WTC11 (cell line): ENCODE results near the gene MC3R. TPM values are rescaled to one million over a fixed set of nuclear protein-coding genes. Genes with fewer than 3 reads are reported as not detected.

Experiments
- ATAC-seq: fragments of 200-7000 bp; cut with Tn5 transposase; 2 replicates; pipeline ENCODE4 v1.10.0; 2021; ENCODE audit warnings: mild to moderate bottlenecking, moderate library complexity
- CTCF ChIA-PET: fragments of 300-600 bp; sonication (Branson Sonifier 250); formaldehyde crosslinking; loops from one replicate; lab custom pipeline; 2021; ENCODE audit warnings: antibody characterized with exemption; lab: Charles Lee
- POLR2A ChIA-PET: fragments of 350-600 bp; sonication (Branson Sonifier 250); formaldehyde crosslinking; loops from one replicate; lab custom pipeline; 2021; ENCODE audit warnings: antibody characterized with exemption; lab: Charles Lee
- DNase-seq: peaks from one replicate; pipeline ENCODE4 v3.0.0; 2021; ENCODE audit warnings: low spot score
- H3K27ac Mint-ChIP-seq: 2 replicates; pipeline ENCODE4 v1.8.0; 2021; ENCODE audit warnings: mixed read lengths
- H3K27me3 Mint-ChIP-seq: 2 replicates; pipeline ENCODE4 v1.8.0; 2021; ENCODE audit warnings: low read depth, mild to moderate bottlenecking, moderate library complexity, mixed read lengths
- H3K36me3 Mint-ChIP-seq: 2 replicates; pipeline ENCODE4 v1.8.0; 2021; ENCODE audit warnings: mixed read lengths
- H3K4me1 Mint-ChIP-seq: 2 replicates; pipeline ENCODE4 v1.8.0; 2022; ENCODE audit warnings: mixed read lengths
- H3K4me3 Mint-ChIP-seq: 2 replicates; pipeline ENCODE4 v1.8.0; 2021; ENCODE audit warnings: mild to moderate bottlenecking, moderate library complexity, mixed read lengths
- H3K9me3 Mint-ChIP-seq: 2 replicates; pipeline ENCODE4 v1.8.0; 2021; ENCODE audit warnings: mixed read lengths
- AFF4 ChIP-seq: sonication (generic); formaldehyde crosslinking; IDR thresholded peaks from 2 replicates; pipeline ENCODE4 v1.8.1; 2023; ENCODE audit warnings: mild to moderate bottlenecking, missing genetic modification reagents, borderline replicate concordance
- ATF1 ChIP-seq: sonication (generic); formaldehyde crosslinking; IDR thresholded peaks from 2 replicates; pipeline ENCODE4 v1.8.1; 2023; ENCODE audit warnings: mild to moderate bottlenecking, moderate library complexity, missing genetic modification reagents
- E2F1 ChIP-seq: sonication (generic); formaldehyde crosslinking; IDR thresholded peaks from 2 replicates; pipeline ENCODE4 v1.8.0; 2022; ENCODE audit warnings: mild to moderate bottlenecking, missing genetic modification reagents
- ELF4 ChIP-seq: sonication (generic); formaldehyde crosslinking; IDR thresholded peaks from 2 replicates; pipeline ENCODE4 v1.8.1; 2022; ENCODE audit warnings: low read depth, mild to moderate bottlenecking, moderate library complexity, missing genetic modification reagents
- EMX1 ChIP-seq: fragments of 250-450 bp; sonication (Bioruptor Pico); IDR thresholded peaks from 2 replicates; pipeline ENCODE4 v1.8.0; 2021; ENCODE audit warnings: mild to moderate bottlenecking
- FOXJ3 ChIP-seq: sonication (generic); formaldehyde crosslinking; IDR thresholded peaks from 2 replicates; pipeline ENCODE4 v1.9.0; 2021; ENCODE audit warnings: missing genetic modification reagents, mild to moderate bottlenecking, borderline replicate concordance
- IRF2 ChIP-seq: sonication (generic); formaldehyde crosslinking; IDR thresholded peaks from 2 replicates; pipeline ENCODE4 v1.8.0; 2022; ENCODE audit warnings: low read depth, missing genetic modification reagents, borderline replicate concordance
- MXD4 ChIP-seq: fragments of 250-450 bp; sonication (Bioruptor Pico); IDR thresholded peaks from 2 replicates; pipeline ENCODE4 v1.8.0; 2021; ENCODE audit warnings: mild to moderate bottlenecking, moderate library complexity, borderline replicate concordance
- MYBL2 ChIP-seq: sonication (generic); formaldehyde crosslinking; IDR thresholded peaks from 2 replicates; pipeline ENCODE4 v1.8.1; 2023; ENCODE audit warnings: mild to moderate bottlenecking, moderate library complexity, missing genetic modification reagents
- OVOL2 ChIP-seq: fragments of 250-450 bp; sonication (Bioruptor Pico); IDR thresholded peaks from 2 replicates; pipeline ENCODE4 v1.9.0; 2021; ENCODE audit warnings: mild to moderate bottlenecking, borderline replicate concordance
- PRRX2 ChIP-seq: fragments of 250-450 bp; sonication (Bioruptor Pico); IDR thresholded peaks from 2 replicates; pipeline ENCODE4 v1.8.0; 2021; ENCODE audit warnings: mild to moderate bottlenecking
- RORB ChIP-seq: fragments of 250-450 bp; sonication (Bioruptor Pico); IDR thresholded peaks from 2 replicates; pipeline ENCODE4 v1.9.0; 2021; ENCODE audit warnings: mild to moderate bottlenecking
- ZBTB21 ChIP-seq: sonication (generic); formaldehyde crosslinking; IDR thresholded peaks from 2 replicates; pipeline ENCODE4 v1.8.1; 2023; ENCODE audit warnings: mild to moderate bottlenecking, missing genetic modification reagents, borderline replicate concordance
- ZBTB43 ChIP-seq: sonication (generic); formaldehyde crosslinking; IDR thresholded peaks from 2 replicates; pipeline ENCODE4 v1.8.1; 2023; ENCODE audit warnings: mild to moderate bottlenecking, missing genetic modification reagents
- ZNF232 ChIP-seq: sonication (generic); formaldehyde crosslinking; IDR thresholded peaks from 2 replicates; pipeline ENCODE4 v1.8.0; 2022; ENCODE audit warnings: mild to moderate bottlenecking, missing genetic modification reagents
- ZNF263 ChIP-seq: sonication (generic); formaldehyde crosslinking; IDR thresholded peaks from 2 replicates; pipeline ENCODE4 v1.8.1; 2022; ENCODE audit warnings: low read depth, mild to moderate bottlenecking, moderate library complexity, missing genetic modification reagents
- ZNF396 ChIP-seq: fragments of 250-450 bp; sonication (Bioruptor Pico); IDR thresholded peaks from 2 replicates; pipeline ENCODE4 v1.8.0; 2021; ENCODE audit warnings: mild to moderate bottlenecking, moderate library complexity, borderline replicate concordance
- ZNF423 ChIP-seq: fragments of 250-450 bp; sonication (Bioruptor Pico); IDR thresholded peaks from 2 replicates; pipeline ENCODE4 v2.1.2; 2022; ENCODE audit warnings: mild to moderate bottlenecking, moderate library complexity
- total RNA-seq: library from RNA; stranded (reverse); gene quantifications from 3 replicates; pipeline ENCODE4 v1.2.3, GENCODE V29; 2021
- TF ChIP-seq, protein P1 (sequence below): fragments of 250-450 bp; sonication (Bioruptor Pico); IDR thresholded peaks from 2 replicates; pipeline ENCODE4 v1.9.0; 2021; ENCODE audit warnings: moderate library complexity, mild to moderate bottlenecking, inconsistent platforms, borderline replicate concordance
- TF ChIP-seq, protein P2 (sequence below): sonication (generic); formaldehyde crosslinking; IDR thresholded peaks from 2 replicates; pipeline ENCODE4 v1.8.1; 2022; ENCODE audit warnings: missing genetic modification reagents, borderline replicate concordance

The MC3R gene
- total RNA-seq, 1 experiment from 2014 or later: not detected

GRCh38 chr20:56200456-56200855 is 48.1 kb upstream of the MC3R start:
- CTCF ChIA-PET: no interaction called here
- POLR2A ChIA-PET: no interaction called here
- TF ChIP-seq ELF4 (CRISPR knock-in tag) (no peak), OVOL2 (no peak), ZNF232 (no peak), ZNF423 (no peak)
- TF ChIP-seq, protein P1, sequence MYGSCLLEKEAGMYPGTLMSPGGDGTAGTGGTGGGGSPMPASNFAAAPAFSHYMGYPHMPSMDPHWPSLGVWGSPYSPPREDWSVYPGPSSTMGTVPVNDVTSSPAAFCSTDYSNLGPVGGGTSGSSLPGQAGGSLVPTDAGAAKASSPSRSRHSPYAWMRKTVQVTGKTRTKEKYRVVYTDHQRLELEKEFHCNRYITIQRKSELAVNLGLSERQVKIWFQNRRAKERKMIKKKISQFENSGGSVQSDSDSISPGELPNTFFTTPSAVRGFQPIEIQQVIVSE (CRISPR knock-in tag): no peak
- TF ChIP-seq, all 79 proteins: peak for 0
- H3K27me3 Mint-ChIP-seq: peaks cover 11% of the 10 kb centered on the region
- H3K4me1 Mint-ChIP-seq: no peaks in the 10 kb centered on the region
- no peak overlapping the region for H3K27ac Mint-ChIP-seq
- peaks cover 76% of the 10 kb centered on the region for H3K36me3 Mint-ChIP-seq
- DNase-seq: no peak
- peaks cover 93% of the 10 kb centered on the region for H3K9me3 Mint-ChIP-seq
- no peak overlapping the region for H3K4me3 Mint-ChIP-seq
- ATAC-seq: no peak; the same call in 1 of the 2 replicates

GRCh38 chr20:56202493-56203077 is 45.9 kb upstream of the MC3R start:
- no peak for DNase-seq
- no peak overlapping the region for H3K4me3 Mint-ChIP-seq
- CTCF ChIA-PET: no interaction called here
- peaks cover 10% of the 10 kb centered on the region for H3K27me3 Mint-ChIP-seq
- peaks cover 93% of the 10 kb centered on the region for H3K9me3 Mint-ChIP-seq
- H3K27ac Mint-ChIP-seq: no peak overlapping the region
- H3K4me1 Mint-ChIP-seq: no peaks in the 10 kb centered on the region
- H3K36me3 Mint-ChIP-seq: peaks cover 79% of the 10 kb centered on the region
- POLR2A ChIA-PET: no interaction called here
- ATAC-seq: no peak
- no peak for TF ChIP-seq ZNF263 (CRISPR knock-in tag)
- TF ChIP-seq PRRX2 (CRISPR knock-in tag): no peak
- TF ChIP-seq ZNF396 (CRISPR knock-in tag): no peak
- TF ChIP-seq RORB: no peak
- TF ChIP-seq IRF2: no peak
- no peak for TF ChIP-seq AFF4 (CRISPR knock-in tag)
- TF ChIP-seq ATF1: no peak
- no peak for TF ChIP-seq FOXJ3
- TF ChIP-seq, all 79 proteins: peak for 0

DNA sequence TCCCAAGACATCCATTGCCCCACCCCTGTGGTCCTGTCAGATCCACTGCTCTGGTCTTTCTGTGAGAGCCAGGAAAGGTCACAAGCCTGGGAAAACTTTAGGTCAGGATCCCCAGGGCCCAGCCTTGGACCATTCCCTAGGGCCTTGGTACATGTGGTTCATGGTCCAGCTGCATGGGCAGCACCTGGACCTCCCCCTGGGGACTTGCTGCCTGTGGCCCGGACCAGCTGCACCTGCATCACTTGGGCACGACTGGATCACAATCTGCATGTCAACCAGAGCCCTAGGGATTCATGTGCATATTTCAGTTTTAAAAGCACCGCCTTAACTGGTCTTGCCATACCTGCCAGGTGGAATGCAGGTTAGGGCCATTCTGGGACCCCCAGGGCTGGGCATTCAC is 44.3 kb upstream of the MC3R start:
- DNase-seq (no peak), ATAC-seq (no peak)
- Mint-ChIP-seq H3K9me3 (peaks cover 94% of the 10 kb centered on the region), H3K36me3 (peaks cover 80% of the 10 kb centered on the region), H3K27ac (no peak overlapping the region), H3K27me3 (peaks cover 10% of the 10 kb centered on the region), H3K4me1 (no peaks in the 10 kb centered on the region), H3K4me3 (no peak overlapping the region)
- TF ChIP-seq ATF1: no peak
- TF ChIP-seq EMX1: no peak
- no peak for TF ChIP-seq MXD4 (CRISPR knock-in tag)
- no peak for TF ChIP-seq MYBL2 (CRISPR knock-in tag)
- TF ChIP-seq ZBTB21 (CRISPR knock-in tag): no peak
- TF ChIP-seq, protein P2, sequence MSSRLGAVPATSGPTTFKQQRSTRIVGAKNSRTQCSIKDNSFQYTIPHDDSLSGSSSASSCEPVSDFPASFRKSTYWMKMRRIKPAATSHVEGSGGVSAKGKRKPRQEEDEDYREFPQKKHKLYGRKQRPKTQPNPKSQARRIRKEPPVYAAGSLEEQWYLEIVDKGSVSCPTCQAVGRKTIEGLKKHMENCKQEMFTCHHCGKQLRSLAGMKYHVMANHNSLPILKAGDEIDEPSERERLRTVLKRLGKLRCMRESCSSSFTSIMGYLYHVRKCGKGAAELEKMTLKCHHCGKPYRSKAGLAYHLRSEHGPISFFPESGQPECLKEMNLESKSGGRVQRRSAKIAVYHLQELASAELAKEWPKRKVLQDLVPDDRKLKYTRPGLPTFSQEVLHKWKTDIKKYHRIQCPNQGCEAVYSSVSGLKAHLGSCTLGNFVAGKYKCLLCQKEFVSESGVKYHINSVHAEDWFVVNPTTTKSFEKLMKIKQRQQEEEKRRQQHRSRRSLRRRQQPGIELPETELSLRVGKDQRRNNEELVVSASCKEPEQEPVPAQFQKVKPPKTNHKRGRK (CRISPR knock-in tag): no peak
- TF ChIP-seq ZBTB43: no peak
- no peak for TF ChIP-seq E2F1
- ChIA-PET CTCF (no interaction called here), POLR2A (no interaction called here)
